Esophagus muscularis mucosa (tissue), 4 donors: ENCODE measurements around the gene TMEM117. TPM values are rescaled to one million over a fixed set of nuclear protein-coding genes. Genes with fewer than 3 reads are reported as not detected.

Source experiments
- DNase-seq: peaks from one replicate; pipeline ENCODE4 v3.0.0-alpha.2; 2017; ENCODE audit errors: extremely low spot score
- H3K27ac ChIP-seq, 4 donors: fragments of 200-600 bp; sonication (generic); replicated peaks in 1 of 4; 1 replicate in 3 of 4; 2 replicates in 1 of 4; pipeline ENCODE4 v1.5.1; 2016 to 2019; ENCODE audit warnings: mild to moderate bottlenecking in 1 of 4
- H3K27me3 ChIP-seq, 4 donors: fragments of 200-600 bp; sonication (generic); one replicate each; pipeline versions ENCODE4 v1.5.1 to v1.6.0; 2016 to 2019
- H3K36me3 ChIP-seq, 4 donors: fragments of 200-600 bp; sonication (generic); one replicate each; pipeline ENCODE4 v1.5.1; 2016 to 2019
- H3K4me1 ChIP-seq, 4 donors: fragments of 200-600 bp; sonication (generic); one replicate each; pipeline ENCODE4 v1.5.1; 2016 to 2019
- H3K4me3 ChIP-seq, 4 donors: fragments of 200-600 bp; sonication (generic); 1 replicate in 2 of 4; 2 replicates in 2 of 4; pipeline ENCODE4 v1.5.1; 2016 to 2019; ENCODE audit warnings: mild to moderate bottlenecking in 4 of 4, moderate library complexity in 1 of 4
- H3K9me3 ChIP-seq, 4 donors: fragments of 200-600 bp; sonication (generic); 1 replicate in 3 of 4; 2 replicates in 1 of 4; pipeline ENCODE4 v1.5.1; 2016 to 2019
- EP300 ChIP-seq: sonication (generic); formaldehyde crosslinking; IDR thresholded peaks from one replicate; pipeline ENCODE4 v1.6.1; 2017; ENCODE audit warnings: antibody characterized with exemption
- POLR2A ChIP-seq: fragments of 450-650 bp; IDR thresholded peaks from one replicate; pipeline ENCODE4 v1.6.1; 2017; ENCODE audit warnings: antibody characterized with exemption, moderate library complexity, mild to moderate bottlenecking, low read depth
- POLR2AphosphoS5 ChIP-seq, 2 donors: sonication (generic); formaldehyde crosslinking; IDR thresholded peaks; one replicate each; pipeline ENCODE4 v1.6.1; 2017; ENCODE audit warnings: antibody characterized with exemption in 2 of 2
- WGBS: methylation state at CpG from one replicate; pipeline ENCODE4 v1.1.5; 2018; 5-methylcytosine and 5-hydroxymethylcytosine counted together
- intact Hi-C: fragments of 100-400 bp; cut with DNase I; formaldehyde crosslinking; loops from one replicate; pipeline ENCODE4 v1.15.1; 2023
- total RNA-seq, 4 donors: library from RNA; depleted of rRNA; stranded (reverse); fragments of >200 nt; gene quantifications; one replicate each; pipeline versions ENCODE4 v1.1.0 to v1.2.1, GENCODE V29; 2016
- TF ChIP-seq, protein P1 (sequence below), 3 experiments: fragments of 200-600 bp in 2 of 3; fragments of 450-650 bp in 1 of 3; sonication (generic) in 2 of 3; IDR thresholded peaks; one replicate each; pipeline ENCODE4 v1.5.1; 2017 to 2019; ENCODE audit warnings: antibody characterized with exemption in 3 of 3, mild to moderate bottlenecking in 2 of 3, moderate library complexity in 1 of 3

The TMEM117 gene
- total RNA-seq, 4 donors from 2014 or later: 11.2 to 18.7 (median 12.8) TPM

DNA sequence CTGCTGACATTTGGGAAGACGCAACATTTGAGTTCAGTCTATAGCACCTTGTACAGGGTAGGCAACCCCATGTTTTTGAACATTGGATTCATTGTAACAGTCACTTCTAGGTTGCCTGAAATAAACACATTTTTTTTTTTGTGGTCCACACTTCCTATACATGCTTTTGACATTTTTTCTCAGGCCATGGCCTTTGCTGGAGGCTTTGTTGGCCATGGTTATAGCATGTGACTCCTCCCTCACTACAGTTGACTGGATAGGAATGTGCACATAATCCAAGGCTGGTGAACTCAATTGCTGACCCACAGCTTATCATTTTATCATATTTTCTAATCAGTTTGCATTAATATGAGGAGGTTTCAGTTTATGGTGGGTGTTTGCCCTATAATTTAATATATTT lies 60.6 kb downstream of the TMEM117 start:
- 96% methylated on average over 1 of the region's 1 CpG for WGBS
- intact Hi-C loops: no loop called here
- no peak for TF ChIP-seq POLR2A
- TF ChIP-seq EP300: no peak
- no peak for TF ChIP-seq POLR2AphosphoS5 (IDR thresholded peaks at IDR 0.05)
- TF ChIP-seq, protein P1, sequence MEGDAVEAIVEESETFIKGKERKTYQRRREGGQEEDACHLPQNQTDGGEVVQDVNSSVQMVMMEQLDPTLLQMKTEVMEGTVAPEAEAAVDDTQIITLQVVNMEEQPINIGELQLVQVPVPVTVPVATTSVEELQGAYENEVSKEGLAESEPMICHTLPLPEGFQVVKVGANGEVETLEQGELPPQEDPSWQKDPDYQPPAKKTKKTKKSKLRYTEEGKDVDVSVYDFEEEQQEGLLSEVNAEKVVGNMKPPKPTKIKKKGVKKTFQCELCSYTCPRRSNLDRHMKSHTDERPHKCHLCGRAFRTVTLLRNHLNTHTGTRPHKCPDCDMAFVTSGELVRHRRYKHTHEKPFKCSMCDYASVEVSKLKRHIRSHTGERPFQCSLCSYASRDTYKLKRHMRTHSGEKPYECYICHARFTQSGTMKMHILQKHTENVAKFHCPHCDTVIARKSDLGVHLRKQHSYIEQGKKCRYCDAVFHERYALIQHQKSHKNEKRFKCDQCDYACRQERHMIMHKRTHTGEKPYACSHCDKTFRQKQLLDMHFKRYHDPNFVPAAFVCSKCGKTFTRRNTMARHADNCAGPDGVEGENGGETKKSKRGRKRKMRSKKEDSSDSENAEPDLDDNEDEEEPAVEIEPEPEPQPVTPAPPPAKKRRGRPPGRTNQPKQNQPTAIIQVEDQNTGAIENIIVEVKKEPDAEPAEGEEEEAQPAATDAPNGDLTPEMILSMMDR (IDR thresholded peaks at IDR 0.05): no peak
- no peaks in the 10 kb centered on the region for H3K9me3 ChIP-seq
- H3K36me3 ChIP-seq: no peaks in the 10 kb centered on the region
- H3K27me3 ChIP-seq: no peaks in the 10 kb centered on the region
- DNase-seq: no peak
- no peaks in the 10 kb centered on the region for H3K4me1 ChIP-seq
- no peak overlapping the region for H3K4me3 ChIP-seq
- H3K27ac ChIP-seq: no peak overlapping the region

DNA sequence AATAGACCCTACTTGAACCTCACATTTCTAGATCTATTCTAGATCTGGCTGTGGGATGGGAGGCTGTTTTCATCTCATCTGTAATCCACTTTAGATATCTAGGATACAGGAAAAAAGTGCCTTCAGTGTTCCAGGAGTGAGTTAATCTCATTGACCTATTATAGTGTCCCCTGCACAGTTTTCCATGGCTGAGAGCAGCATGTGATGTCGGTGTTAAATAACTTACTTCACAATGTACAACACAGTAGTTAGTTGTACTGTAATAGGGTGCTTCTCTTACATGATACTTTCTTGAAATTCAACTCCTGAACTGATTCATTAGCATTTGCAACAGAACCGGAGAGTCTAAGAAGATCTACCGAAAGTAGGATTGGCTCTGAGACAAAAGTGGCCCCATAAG lies 62.6 kb downstream of the TMEM117 start:
- Histone ChIP-seq H3K4me1 (no peaks in the 10 kb centered on the region), H3K4me3 (no peak overlapping the region), H3K27ac (no peak overlapping the region), H3K27me3 (no peaks in the 10 kb centered on the region), H3K36me3 (no peaks in the 10 kb centered on the region), H3K9me3 (no peaks in the 10 kb centered on the region)
- intact Hi-C loops: no loop called here
- DNase-seq: no peak
- TF ChIP-seq POLR2A (no peak), EP300 (no peak)
- 76% methylated on average over 3 of the region's 3 CpGs for WGBS

DNA sequence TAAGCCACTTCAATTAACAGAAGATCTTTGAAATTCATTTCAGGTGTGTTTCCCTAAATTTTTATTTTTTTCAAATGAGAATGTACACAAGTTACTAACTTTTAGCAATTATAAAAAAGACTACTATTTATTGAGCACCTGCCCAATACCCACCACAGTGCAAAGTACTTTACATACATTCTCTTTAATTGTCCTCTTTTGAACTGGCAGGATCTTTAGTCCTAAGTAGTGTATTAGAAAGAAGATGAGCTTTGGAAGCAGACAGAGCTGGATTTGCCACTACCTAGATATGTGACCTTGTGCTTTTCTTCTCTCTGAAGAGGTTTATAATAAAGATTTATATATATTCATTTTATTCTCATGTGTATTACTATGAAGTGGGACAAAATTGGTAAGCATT lies 63.7 kb downstream of the TMEM117 start:
- Histone ChIP-seq H3K4me3 (no peak overlapping the region), H3K4me1 (no peaks in the 10 kb centered on the region), H3K27ac (no peak overlapping the region), H3K36me3 (no peaks in the 10 kb centered on the region), H3K9me3 (no peaks in the 10 kb centered on the region), H3K27me3 (no peaks in the 10 kb centered on the region)
- intact Hi-C loops: no loop called here
- no peak for DNase-seq
- TF ChIP-seq POLR2AphosphoS5 (IDR thresholded peaks at IDR 0.05): no peak
- no peak for TF ChIP-seq EP300
- TF ChIP-seq, protein P1 (IDR thresholded peaks at IDR 0.05): no peak
- no peak for TF ChIP-seq POLR2A

DNA sequence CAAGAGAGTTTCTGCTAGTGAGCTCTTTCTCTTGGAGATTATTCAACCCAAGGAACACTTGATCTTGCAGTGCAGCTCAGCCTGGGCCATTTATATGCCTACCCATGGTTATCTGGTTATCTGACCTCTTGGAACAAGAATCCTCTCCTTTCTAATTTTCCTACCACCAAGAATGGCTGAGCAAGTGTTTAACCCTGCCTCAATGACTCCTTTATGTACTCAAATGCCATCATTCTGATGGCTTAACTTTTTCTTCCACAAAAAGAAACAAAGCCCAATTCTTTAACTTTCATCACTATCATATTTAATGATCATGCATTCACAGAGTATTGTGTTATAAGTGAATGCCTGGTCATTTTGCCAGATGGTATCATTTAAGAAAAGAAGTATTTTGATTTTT lies 67.8 kb downstream of the TMEM117 start:
- H3K4me1 ChIP-seq: no peaks in the 10 kb centered on the region
- H3K27ac ChIP-seq: no peak overlapping the region
- no peaks in the 10 kb centered on the region for H3K9me3 ChIP-seq
- no peak overlapping the region for H3K4me3 ChIP-seq
- intact Hi-C loops: no loop called here
- TF ChIP-seq POLR2AphosphoS5 (IDR thresholded peaks at IDR 0.05): no peak
- no peaks in the 10 kb centered on the region for H3K27me3 ChIP-seq
- no peaks in the 10 kb centered on the region for H3K36me3 ChIP-seq
- no peak for DNase-seq

DNA sequence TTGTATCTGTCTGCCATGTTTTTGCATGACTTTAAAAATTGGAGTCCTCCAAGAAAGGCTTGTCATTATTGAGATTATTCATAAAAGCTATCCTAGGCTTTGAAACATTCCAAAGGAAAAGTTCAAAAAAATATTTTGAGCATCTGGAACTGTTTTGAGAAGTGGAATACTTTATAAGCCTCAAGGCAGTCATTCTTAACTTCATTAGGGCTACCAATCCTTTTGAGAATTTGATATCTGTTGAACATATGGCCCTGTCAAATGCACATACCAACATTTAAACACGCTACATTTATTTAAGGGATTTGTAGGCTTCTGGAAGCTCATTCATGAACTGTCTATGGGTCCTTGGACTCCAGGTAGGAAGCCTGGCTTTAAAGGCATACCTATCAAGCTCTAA lies 77.0 kb downstream of the TMEM117 start:
- 37% methylated on average over 1 of the region's 1 CpG for WGBS

DNA sequence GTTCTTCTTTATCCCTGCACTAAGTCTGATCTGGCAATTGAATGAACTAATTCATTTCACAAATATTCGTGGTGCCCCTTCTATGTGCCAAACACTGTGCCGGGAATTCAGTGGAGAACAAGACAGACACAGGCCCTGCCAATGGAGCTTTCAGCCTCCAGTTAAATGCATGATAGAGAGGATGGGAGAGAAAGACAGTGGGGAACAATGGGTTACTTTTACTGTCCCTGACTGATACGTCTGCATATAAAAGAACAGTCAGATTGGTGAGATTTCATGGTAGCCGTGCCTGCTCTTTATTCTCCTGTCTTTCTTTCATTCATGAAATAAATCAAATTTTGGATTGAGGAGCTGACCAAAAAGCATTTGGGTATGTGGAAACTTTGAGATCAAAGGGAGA lies 78.5 kb downstream of the TMEM117 start:
- 73% methylated on average over 4 of the region's 4 CpGs for WGBS
- H3K9me3 ChIP-seq: no peaks in the 10 kb centered on the region
- H3K4me3 ChIP-seq: no peak overlapping the region
- TF ChIP-seq POLR2AphosphoS5 (IDR thresholded peaks at IDR 0.05) (no peak), EP300 (no peak), POLR2A (no peak)
- TF ChIP-seq, protein P1 (IDR thresholded peaks at IDR 0.05): no peak
- no peak for DNase-seq
- H3K36me3 ChIP-seq: no peaks in the 10 kb centered on the region
- no peak overlapping the region for H3K27ac ChIP-seq
- no peaks in the 10 kb centered on the region for H3K27me3 ChIP-seq
- H3K4me1 ChIP-seq: peaks cover 0 to 3% (median 0%) of the 10 kb centered on the region in 4 donors
- intact Hi-C loops: no loop called here

More for the DNA sequence above, 77.0 kb downstream of the TMEM117 start:
- no peaks in the 10 kb centered on the region for H3K27me3 ChIP-seq
- H3K36me3 ChIP-seq: no peaks in the 10 kb centered on the region
- no peak for DNase-seq
- H3K27ac ChIP-seq: no peak overlapping the region
- no peaks in the 10 kb centered on the region for H3K9me3 ChIP-seq
- intact Hi-C loops: no loop called here
- no peak for TF ChIP-seq POLR2AphosphoS5 (IDR thresholded peaks at IDR 0.05)
- no peaks in the 10 kb centered on the region for H3K4me1 ChIP-seq
- H3K4me3 ChIP-seq: no peak overlapping the region
